CD4-positive, alpha-beta T cell treated with Interleukin-4 for 4 hours (primary cell): Measurements from ENCODE around the gene PTN.
"Not testable (repeated sequence)": the region's sequence is repeated elsewhere in the genome, so short reads cannot be mapped to it uniquely, and the experiment has no call there.

ENCODE experiments used
- DNase-seq: peaks from one replicate; pipeline ENCODE4 v3.0.0-alpha.2; 2020

Gene PTN

GRCh38 chr7:137266764-137267163, 76.8 kb downstream of the PTN start:
- DNase-seq = no peak

- not testable (repeated sequence) for DNase-seq
Measured at GRCh38 chr7:137265480-137265879, 78.1 kb downstream of the PTN start.

DNA sequence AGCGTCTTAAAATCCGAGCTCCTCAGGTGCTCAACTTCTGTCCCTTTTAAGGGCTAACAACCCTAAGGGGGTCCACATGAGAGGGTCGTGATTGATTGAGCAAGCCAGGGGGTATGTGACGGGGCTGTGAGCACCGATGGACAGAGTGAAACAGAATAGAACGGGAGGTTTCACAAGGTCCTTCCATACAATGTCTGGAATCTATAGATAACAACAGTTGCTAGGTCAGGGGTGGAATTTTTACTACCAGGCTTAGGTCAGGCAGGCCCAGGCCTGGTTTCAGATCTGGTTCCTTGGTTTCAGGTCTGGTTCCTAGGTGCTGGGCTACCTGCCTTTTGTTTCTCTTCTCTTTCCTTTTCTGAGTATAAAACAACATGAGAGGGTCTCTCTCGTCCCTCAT, 80.9 kb downstream of the PTN start:
- no peak for DNase-seq

DNA sequence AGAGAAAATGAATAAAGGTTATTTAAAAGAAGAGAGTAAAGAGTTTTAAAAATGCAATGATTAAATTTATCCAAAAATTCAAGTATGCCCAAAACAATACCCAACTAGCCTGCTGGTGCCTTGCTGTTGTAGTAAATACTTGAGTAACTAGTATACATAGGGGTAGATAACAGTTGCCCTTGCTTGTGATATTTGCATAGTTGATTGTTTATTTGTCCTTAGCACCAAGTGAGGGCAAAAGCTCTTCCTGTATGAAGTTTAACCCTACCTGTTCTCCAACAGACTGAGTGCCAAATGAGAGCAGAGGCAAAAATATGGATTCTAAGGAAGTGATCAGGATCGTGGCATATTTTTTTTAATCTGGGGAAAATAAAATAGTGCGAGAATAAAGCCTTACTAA, 85.0 kb downstream of the PTN start:
- DNase-seq = no peak

GRCh38 chr7:137254766-137255165, 88.8 kb downstream of the PTN start:
- DNase-seq = no peak

DNA sequence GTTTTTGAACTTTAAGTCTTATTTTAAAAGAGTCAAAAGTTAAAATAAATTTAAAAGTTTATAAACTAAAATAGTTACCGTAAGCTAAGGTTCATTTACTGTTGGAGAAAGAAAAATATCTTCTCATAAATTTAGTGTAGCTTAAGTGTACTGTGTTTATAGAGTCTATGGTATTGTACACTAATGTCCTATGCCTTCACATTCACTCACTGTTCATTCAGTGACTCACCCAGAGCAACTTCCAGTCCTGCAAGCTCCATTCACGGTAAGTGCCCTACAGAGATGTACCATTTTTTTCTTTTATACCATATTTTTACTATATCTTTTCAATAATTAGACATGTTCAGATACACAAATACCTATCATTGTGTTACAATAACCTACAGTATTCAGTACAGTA, 97.6 kb downstream of the PTN start:
- no peak for DNase-seq

DNA sequence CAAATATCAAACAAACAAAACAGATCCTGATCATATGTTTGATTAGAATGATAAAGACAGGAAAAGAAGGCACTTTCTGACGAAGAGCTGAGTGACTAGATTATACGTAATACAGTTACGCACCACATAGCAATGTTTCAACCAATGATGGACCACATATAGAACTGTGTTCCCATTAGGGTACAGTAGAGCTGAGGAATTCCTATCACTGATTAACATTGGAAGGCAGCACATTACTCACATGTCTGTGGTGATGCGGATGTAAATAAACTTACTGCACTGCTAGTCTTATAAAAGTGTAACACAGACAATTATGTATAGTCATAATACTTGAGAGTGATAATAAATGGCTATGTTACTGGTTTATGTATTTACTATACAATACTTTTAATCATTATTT, 98.3 kb downstream of the PTN start:
- DNase-seq = no peak

DNA sequence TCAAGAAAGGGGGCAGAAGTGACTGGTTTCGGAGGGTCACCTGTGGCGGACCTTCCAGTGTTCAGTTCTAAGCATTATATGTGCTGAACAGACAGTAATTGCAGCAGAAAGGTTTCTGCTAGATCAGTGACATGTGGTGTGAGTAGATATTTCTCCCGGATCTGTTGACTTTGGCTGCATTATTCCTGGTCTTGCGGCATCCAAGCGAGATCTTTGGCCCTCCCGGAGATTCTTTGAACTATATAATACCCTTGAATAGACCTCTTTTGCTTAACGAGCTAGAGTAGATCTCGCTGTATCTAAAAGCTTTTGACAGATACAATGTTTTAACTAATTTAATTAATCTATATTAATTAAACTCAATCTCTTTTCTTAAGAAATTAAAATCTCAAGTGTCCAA, 99.8 kb downstream of the PTN start:
- no peak for DNase-seq

DNA sequence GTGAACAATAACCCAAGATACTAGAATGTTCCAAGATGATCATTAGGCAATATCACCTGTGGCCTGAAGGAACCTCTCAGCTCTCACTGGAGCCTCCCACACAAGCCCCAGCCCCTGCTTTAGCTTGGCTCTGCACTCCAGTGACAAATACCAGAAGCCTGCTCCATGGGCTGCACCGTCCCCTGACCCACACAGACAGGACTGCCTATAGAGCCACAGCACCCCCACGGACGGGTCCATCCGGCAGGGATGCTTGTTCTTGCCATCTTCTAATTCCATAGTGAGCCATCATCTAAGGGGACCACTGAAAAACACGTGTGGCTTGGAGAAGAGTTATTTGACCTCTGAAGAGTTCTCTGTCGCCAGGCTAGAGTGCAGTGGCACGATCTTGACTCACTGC, 100.9 kb downstream of the PTN start:
- DNase-seq = no peak

DNA sequence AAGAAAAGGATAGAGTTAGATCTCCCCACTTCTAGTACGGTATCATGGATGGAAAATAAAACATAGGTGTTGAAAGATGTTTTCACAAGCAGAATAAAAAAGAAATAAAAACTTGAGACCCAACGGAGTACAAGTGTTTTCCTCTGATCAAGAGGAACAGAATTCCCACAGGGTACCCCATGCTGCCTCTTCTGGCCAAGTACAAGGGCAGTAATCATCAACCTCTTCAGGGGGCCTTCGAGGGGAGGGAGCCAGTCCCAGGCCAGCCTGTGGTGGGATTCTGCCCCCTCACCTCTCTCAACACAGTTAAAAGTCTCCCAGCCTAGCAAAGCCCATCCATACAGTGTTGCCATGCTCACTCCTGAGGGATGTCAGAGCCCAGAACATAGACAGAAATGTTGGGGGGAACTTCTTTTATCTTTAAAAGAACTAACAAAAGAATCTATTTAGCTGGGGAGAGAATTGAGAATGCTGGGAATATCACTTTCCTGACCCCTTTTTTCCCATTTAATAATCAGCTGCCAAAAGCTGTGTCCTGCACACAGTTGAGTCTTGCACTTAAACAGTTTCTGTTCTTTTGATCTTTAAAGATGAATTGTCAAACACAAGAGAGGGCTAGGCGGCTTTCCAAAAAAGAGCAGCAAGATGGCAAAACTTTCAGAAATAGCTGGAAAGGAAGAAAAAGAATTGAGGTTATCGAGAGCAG, 101.7 kb downstream of the PTN start:
- no peak for DNase-seq

- DNase-seq = not testable (repeated sequence)
Measured at GRCh38 chr7:137239186-137239585, 104.3 kb downstream of the PTN start.

DNA sequence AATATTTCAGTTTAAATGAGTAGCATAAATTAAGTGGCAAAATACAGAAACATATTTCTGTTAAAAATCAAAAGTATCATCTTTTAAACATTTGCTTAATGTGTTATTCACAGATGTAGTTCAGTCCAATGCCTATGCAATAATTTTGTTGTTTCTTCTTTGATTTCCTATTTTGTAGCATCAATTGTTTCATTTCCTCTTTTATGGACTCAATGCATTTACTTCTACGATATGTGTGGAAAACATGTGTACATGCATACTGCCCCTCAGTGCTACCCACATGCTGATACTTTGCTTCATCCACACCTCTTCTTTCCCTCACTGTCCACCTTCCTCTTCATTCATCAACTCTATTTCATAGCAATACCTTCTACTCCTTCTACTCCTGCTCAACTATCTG, 108.1 kb downstream of the PTN start:
- no peak for DNase-seq

- no peak for DNase-seq
Measured at GRCh38 chr7:137231167-137231566, 112.4 kb downstream of the PTN start.

- no peak for DNase-seq
Measured at GRCh38 chr7:137221467-137221866, 122.1 kb downstream of the PTN start.

DNA sequence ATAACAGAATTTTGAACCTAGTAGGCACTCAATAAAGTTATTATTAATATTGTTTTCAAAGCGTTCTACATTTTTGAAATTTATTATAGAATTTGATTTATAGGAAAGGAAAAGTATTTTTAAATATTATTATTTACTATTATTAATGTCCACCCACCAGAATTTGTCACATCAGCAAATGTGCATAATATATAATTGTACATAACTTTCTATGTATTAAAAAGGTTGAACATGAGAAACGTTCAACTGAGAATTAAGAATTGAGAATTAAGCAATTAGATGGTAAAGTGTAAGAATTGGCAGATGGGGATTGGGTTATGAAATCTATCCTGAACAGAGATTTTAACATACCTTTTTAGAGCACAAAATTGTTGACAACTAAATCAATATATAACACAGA, 129.8 kb downstream of the PTN start:
- DNase-seq = no peak

GRCh38 chr7:137209151-137209817, 134.2 kb downstream of the PTN start:
- no peak for DNase-seq

- DNase-seq = no peak
Measured at GRCh38 chr7:137206770-137207169, 136.8 kb downstream of the PTN start.

GRCh38 chr7:137204246-137204645, 139.3 kb downstream of the PTN start:
- DNase-seq = no peak

GRCh38 chr7:137203351-137203750, 140.2 kb downstream of the PTN start:
- DNase-seq = no peak

DNA sequence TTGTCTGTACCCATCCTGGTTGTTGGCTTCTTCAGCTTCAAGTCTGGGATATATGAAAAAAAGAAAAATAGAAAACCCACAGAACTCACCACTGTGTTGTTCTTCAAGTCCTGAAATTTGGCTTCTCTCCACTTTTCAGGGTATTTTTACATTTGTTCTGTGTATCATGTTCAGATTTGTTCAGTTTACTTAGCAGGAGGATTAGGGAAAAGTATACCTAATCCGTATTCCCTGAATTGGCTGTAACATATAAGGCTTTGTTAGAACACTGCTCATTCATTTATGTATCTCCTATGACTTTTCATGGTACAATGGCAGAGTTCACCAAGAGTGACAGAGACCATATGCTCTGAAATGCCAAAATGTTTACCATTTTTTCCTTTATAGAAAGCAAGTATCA, 146.9 kb downstream of the PTN start:
- DNase-seq = no peak

DNA sequence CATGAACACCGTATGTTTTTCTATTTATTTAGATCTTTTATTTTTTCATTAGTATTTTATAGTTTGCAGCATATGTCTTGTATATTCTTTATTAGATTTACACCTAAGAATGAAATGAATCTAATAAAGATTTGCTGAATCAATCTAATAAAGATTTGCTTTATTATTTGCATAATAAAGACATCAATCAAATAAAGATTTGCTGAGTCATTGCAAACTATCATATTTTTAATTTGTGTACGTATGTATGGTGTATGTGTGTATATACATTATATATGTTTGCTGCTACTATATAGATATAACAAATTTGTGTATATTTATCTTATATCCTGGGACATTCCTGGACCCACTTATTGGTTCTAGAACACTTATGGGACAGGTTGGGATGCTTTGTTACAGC, 147.5 kb downstream of the PTN start:
- no peak for DNase-seq

DNA sequence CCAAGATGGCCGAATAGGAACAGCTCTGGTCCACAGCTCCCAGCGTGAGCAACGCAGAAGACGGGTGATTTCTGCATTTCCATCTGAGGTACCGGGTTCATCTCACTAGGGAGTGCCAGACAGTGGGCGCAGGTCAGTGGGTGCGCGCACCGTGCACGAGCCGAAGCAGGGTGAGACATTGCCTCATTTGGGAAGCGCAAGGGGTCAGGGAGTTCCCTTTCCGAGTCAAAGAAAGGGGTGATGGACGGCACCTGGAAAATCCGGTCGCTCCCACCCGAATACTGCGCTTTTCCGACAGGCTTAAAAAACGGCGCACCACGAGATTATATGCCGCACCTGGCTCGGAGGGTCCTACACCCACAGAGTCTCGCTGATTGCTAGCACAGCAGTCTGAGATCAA, 161.9 kb downstream of the PTN start:
- not testable (repeated sequence) for DNase-seq
